Measurements from ENCODE around the gene KNSTRN. TPM values are rescaled to one million over a fixed set of nuclear protein-coding genes. Genes with fewer than 3 reads are reported as not detected.

KNSTRN gene
- total and polyA plus RNA-seq, 2 of the 13 experiments (the other 11 are each of a cell fraction or from before 2014, with no cell fraction given) = 20.3 to 62.3 TPM

GRCh38 chr15:40405501-40406381 is 23.2 kb downstream of the KNSTRN start, which contains the start of gene IVD (continued):
- TF ChIP-seq PATZ1 (CRISPR knock-in tag; IDR thresholded peaks at IDR 0.05) (no peak; the same call in none of the 2 replicates), ZNF777 (CRISPR knock-in tag; IDR thresholded peaks at IDR 0.05) (no peak; the same call in 1 of the 2 replicates), SNAPC5 (CRISPR knock-in tag; IDR thresholded peaks at IDR 0.05; ENCODE audit: borderline replicate concordance) (0 out of 2 replicates have a peak, but pooled peaks have one; percentile 2), PRMT3 (CRISPR knock-in tag; IDR thresholded peaks at IDR 0.05; ENCODE audit: borderline replicate concordance, low read depth) (no peak), ZNF547 (CRISPR knock-in tag; IDR thresholded peaks at IDR 0.05) (peak; percentile 76; the same call in 1 of the 2 replicates), ZHX2 (IDR thresholded peaks at IDR 0.05; ENCODE audit: low read depth) (no peak), ZHX2 (CRISPR knock-in tag; IDR thresholded peaks at IDR 0.05; ENCODE audit: borderline replicate concordance) (0 out of 2 replicates have a peak, but pooled peaks have one; percentile 81), ZNF24 (IDR thresholded peaks at IDR 0.05) (no peak), ERF (CRISPR knock-in tag; IDR thresholded peaks at IDR 0.05) (peak; percentile 63), TSC22D2 (CRISPR knock-in tag; IDR thresholded peaks at IDR 0.05; ENCODE audit: borderline replicate concordance) (peak; percentile 78; the same call in 1 of the 2 replicates), ZSCAN25 (CRISPR knock-in tag; IDR thresholded peaks at IDR 0.05) (peak; percentile 35; the same call in 1 of the 2 replicates), ZHX1 (CRISPR knock-in tag; IDR thresholded peaks at IDR 0.05; ENCODE audit: low read depth) (0 out of 2 replicates have a peak, but pooled peaks have one; percentile 26), MZF1 (CRISPR knock-in tag; IDR thresholded peaks at IDR 0.05; ENCODE audit: borderline replicate concordance) (no peak), ZNF841 (CRISPR knock-in tag; IDR thresholded peaks at IDR 0.05; ENCODE audit: borderline replicate concordance) (no peak), RARG (CRISPR knock-in tag; IDR thresholded peaks at IDR 0.05; ENCODE audit: low read depth) (0 out of 2 replicates have a peak, but pooled peaks have one; percentile 14), MXD4 (CRISPR knock-in tag; IDR thresholded peaks at IDR 0.05) (0 out of 2 replicates have a peak, but pooled peaks have one; percentile 39), MEIS1 (CRISPR knock-in tag; IDR thresholded peaks at IDR 0.05; ENCODE audit: borderline replicate concordance) (peak; percentile 57; the same call in 1 of the 2 replicates)
